Keratinocyte (primary cell): ENCODE measurements around the gene MRPL16. TPM values are rescaled to one million over a fixed set of nuclear protein-coding genes. Genes with fewer than 3 reads are reported as not detected.

Experiments
- DNase-seq: peaks from one replicate; pipeline ENCODE4 v3.0.0-alpha.2; 2011; ENCODE audit warnings: low read depth, missing footprints, low spot score
- FAIRE-seq: peaks from 2 replicates; lab custom pipeline; 2011; peaks lifted over from hg19 to GRCh38; lab: Jason Lieb, UNC
- H2AFZ ChIP-seq: 2 replicates; pipeline ENCODE4 v1.6.0; 2012; ENCODE audit warnings: low read length, control low read depth, inconsistent platforms; ENCODE audit not compliant: control insufficient read depth
- H3K27ac ChIP-seq: 2 replicates; pipeline ENCODE4 v1.5.1; 2011; ENCODE audit warnings: low read length; ENCODE audit not compliant: control insufficient read depth, insufficient read depth
- H3K27me3 ChIP-seq: 3 replicates; pipeline ENCODE4 v1.6.0; 2011; ENCODE audit warnings: low read length; ENCODE audit not compliant: control insufficient read depth, insufficient read depth; ENCODE audit errors: extremely low read depth
- H3K36me3 ChIP-seq, 2 experiments: 2 replicates in 1 of 2; 3 replicates in 1 of 2; pipeline ENCODE4 v1.5.1; 2011; ENCODE audit warnings: low read length in 2 of 2, mild to moderate bottlenecking in 1 of 2; ENCODE audit not compliant: control insufficient read depth in 2 of 2, insufficient read depth in 2 of 2; ENCODE audit errors: extremely low read depth in 1 of 2
- H3K4me1 ChIP-seq: 3 replicates; pipeline ENCODE4 v1.5.1; 2011; ENCODE audit warnings: low read length; ENCODE audit not compliant: control insufficient read depth, insufficient read depth; ENCODE audit errors: extremely low read depth
- H3K4me2 ChIP-seq: 3 replicates; pipeline ENCODE4 v1.6.0; 2011; ENCODE audit warnings: low read depth, low read length; ENCODE audit not compliant: control insufficient read depth, insufficient read depth; ENCODE audit errors: extremely low read depth
- H3K4me3 ChIP-seq, 3 experiments: fragments of 200-600 bp in 1 of 3; sonication (generic) in 1 of 3; 2 replicates in 2 of 3; 3 replicates in 1 of 3; pipeline ENCODE4 v1.5.1; 2011 to 2016; ENCODE audit warnings: low read length in 3 of 3, mild to moderate bottlenecking in 3 of 3, control low read depth in 2 of 3, inconsistent platforms in 1 of 3, low read depth in 1 of 3, mixed read lengths in 1 of 3, mixed run types in 1 of 3, moderate library complexity in 1 of 3; ENCODE audit not compliant: control insufficient read depth in 2 of 3, insufficient read depth in 2 of 3; ENCODE audit errors: extremely low read depth in 1 of 3
- H3K79me2 ChIP-seq: 2 replicates; pipeline ENCODE4 v1.6.0; 2012; ENCODE audit warnings: low read length; ENCODE audit not compliant: control insufficient read depth, insufficient read depth
- H3K9ac ChIP-seq: 3 replicates; pipeline ENCODE4 v1.6.0; 2011; ENCODE audit warnings: low read length; ENCODE audit not compliant: control insufficient read depth, insufficient read depth; ENCODE audit errors: extremely low read depth
- H3K9me1 ChIP-seq: 3 replicates; pipeline ENCODE4 v1.6.0; 2011; ENCODE audit warnings: low read length; ENCODE audit not compliant: control insufficient read depth, insufficient read depth; ENCODE audit errors: extremely low read depth
- H3K9me3 ChIP-seq: 2 replicates; pipeline ENCODE4 v1.5.1; 2012; ENCODE audit warnings: low read depth, low read length; ENCODE audit not compliant: control insufficient read depth
- H4K20me1 ChIP-seq: 3 replicates; pipeline ENCODE4 v1.6.0; 2011; ENCODE audit warnings: low read length; ENCODE audit not compliant: control insufficient read depth, insufficient read depth; ENCODE audit errors: extremely low read depth
- CTCF ChIP-seq, 3 experiments: IDR thresholded peaks in 1 of 3; conservative IDR thresholded peaks in 1 of 3; optimal IDR thresholded peaks in 1 of 3; 2 replicates in 2 of 3; 3 replicates in 1 of 3; pipeline versions ENCODE3 to v1.5.1; 2011; ENCODE audit warnings: low read length in 3 of 3, mild to moderate bottlenecking in 3 of 3, moderate library complexity in 2 of 3, control low read depth in 1 of 3, inconsistent platforms in 1 of 3; ENCODE audit not compliant: insufficient read depth in 2 of 3; ENCODE audit errors: extremely low read depth in 1 of 3
- EZH2 ChIP-seq: IDR thresholded peaks from one replicate; pipeline ENCODE4 v1.6.1; 2012; ENCODE audit warnings: inconsistent platforms, mild to moderate bottlenecking, low read length, moderate library complexity
- dilution Hi-C: fragments of 300-500 bp; cut with MboI; formaldehyde crosslinking; loops from one replicate; pipeline ENCODE4 v1.7.0; 2020; ENCODE audit warnings: low sequenced_read_pairs; ENCODE audit not compliant: extremely low pct_ligation_motif_present
- polyA plus RNA-seq, 5 experiments: library from polyadenylated mRNA; depleted of rRNA in 3 of 5; stranded (reverse) in 3 of 5; stranded (forward) in 1 of 5; unstranded in 1 of 5; fragments of >200 nt; gene quantifications; 1 replicate in 1 of 5; 2 replicates in 3 of 5; 3 replicates in 1 of 5; pipeline versions ENCODE4 v1.2.1 to v1.2.3, GENCODE V29; 2011 to 2012; ENCODE audit warnings: missing spikeins in 2 of 5, low read depth in 1 of 5, low replicate concordance in 1 of 5

MRPL16 gene
- polyA plus RNA-seq, 1 donor (not counting 4 experiments of a cell fraction or from before 2014, with no cell fraction given) = 72.1 TPM

- no peak overlapping the region for H3K4me3 ChIP-seq
- no peak overlapping the region for H2AFZ ChIP-seq
- FAIRE-seq = no peak
Measured at GRCh38 chr11:59801981-59802638, 8.5 kb downstream of the MRPL16 start.

GRCh38 chr11:59801160-59801706 is 9.3 kb downstream of the MRPL16 start:
- Histone ChIP-seq H4K20me1 (no peaks in the 10 kb centered on the region), H3K36me3 (peaks cover 14 to 25% of the 10 kb centered on the region in 2 experiments), H3K79me2 (no peaks in the 10 kb centered on the region), H3K27me3 (no peaks in the 10 kb centered on the region), H3K9me1 (no peaks in the 10 kb centered on the region), H3K4me2 (no peak overlapping the region), H2AFZ (no peak overlapping the region), H3K4me3 (no peak overlapping the region), H3K9me3 (no peaks in the 10 kb centered on the region), H3K4me1 (peaks cover 4% of the 10 kb centered on the region), H3K9ac (no peak overlapping the region), H3K27ac (no peak overlapping the region)
- TF ChIP-seq EZH2 (no peak), CTCF (optimal IDR thresholded peaks at IDR 0.05 in 1 of 3, IDR thresholded peaks at IDR 0.05 in 1 of 3, conservative IDR thresholded peaks at IDR 0.05 in 1 of 3; ENCODE audit: extremely low read depth in 1 of 3, insufficient read depth in 2 of 3, low read length in 3 of 3) (no peak)
- FAIRE-seq = no peak
- DNase-seq = no peak
- dilution Hi-C loops = no loop called here

More at GRCh38 chr11:59801981-59802638, 8.5 kb downstream of the MRPL16 start:
- Histone ChIP-seq H3K27ac (no peak overlapping the region), H3K9me1 (no peaks in the 10 kb centered on the region), H3K4me1 (peaks cover 4% of the 10 kb centered on the region), H3K9me3 (no peaks in the 10 kb centered on the region), H3K4me2 (no peak overlapping the region), H3K27me3 (no peaks in the 10 kb centered on the region), H3K9ac (no peak overlapping the region), H3K79me2 (no peaks in the 10 kb centered on the region), H3K36me3 (peaks cover 23 to 31% of the 10 kb centered on the region in 2 experiments), H4K20me1 (no peaks in the 10 kb centered on the region)
- dilution Hi-C loops = no loop called here
- TF ChIP-seq EZH2 (no peak), CTCF (optimal IDR thresholded peaks at IDR 0.05 in 1 of 3, IDR thresholded peaks at IDR 0.05 in 1 of 3, conservative IDR thresholded peaks at IDR 0.05 in 1 of 3; ENCODE audit: extremely low read depth in 1 of 3, insufficient read depth in 2 of 3, low read length in 3 of 3) (no peak)
- no peak for DNase-seq
